Endothelial cell of umbilical vein (primary cell): ENCODE data around the gene TEX19.

Source experiments
- EZH2 ChIP-seq: IDR thresholded peaks from 2 replicates; pipeline ENCODE4 v1.6.1; 2012; ENCODE audit warnings: borderline replicate concordance, low read depth, mild to moderate bottlenecking, moderate library complexity, low read length, inconsistent platforms; ENCODE audit not compliant: severe bottlenecking
- TF ChIP-seq, protein P1 (sequence below), 2 donors: IDR thresholded peaks; 1 replicate in 1 of 2; 2 replicates in 1 of 2; pipeline ENCODE4 v1.5.1; 2011; ENCODE audit warnings: low read length in 2 of 2, mild to moderate bottlenecking in 2 of 2, moderate library complexity in 2 of 2, control low read depth in 1 of 2, inconsistent platforms in 1 of 2, low read depth in 1 of 2; ENCODE audit not compliant: insufficient read depth in 1 of 2; ENCODE audit errors: extremely low read depth in 1 of 2

DNA sequence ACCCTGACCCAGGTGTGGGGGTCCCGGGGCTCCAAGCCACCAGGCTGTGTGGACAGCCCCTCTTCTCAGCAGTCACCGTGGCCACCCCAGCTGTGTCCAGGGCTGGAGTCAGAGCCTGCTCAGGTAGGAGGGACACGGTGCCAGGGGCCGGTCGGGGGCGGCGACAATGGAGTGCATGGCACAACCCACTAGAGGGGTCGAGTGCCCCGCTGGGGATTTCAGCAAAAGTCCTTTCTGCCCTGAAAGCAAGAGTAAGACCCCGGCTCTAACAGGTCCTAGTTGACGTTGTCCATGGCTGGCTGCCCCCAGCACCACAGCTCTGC, 23.8 kb downstream of the TEX19 start:
- TF ChIP-seq, protein P1, sequence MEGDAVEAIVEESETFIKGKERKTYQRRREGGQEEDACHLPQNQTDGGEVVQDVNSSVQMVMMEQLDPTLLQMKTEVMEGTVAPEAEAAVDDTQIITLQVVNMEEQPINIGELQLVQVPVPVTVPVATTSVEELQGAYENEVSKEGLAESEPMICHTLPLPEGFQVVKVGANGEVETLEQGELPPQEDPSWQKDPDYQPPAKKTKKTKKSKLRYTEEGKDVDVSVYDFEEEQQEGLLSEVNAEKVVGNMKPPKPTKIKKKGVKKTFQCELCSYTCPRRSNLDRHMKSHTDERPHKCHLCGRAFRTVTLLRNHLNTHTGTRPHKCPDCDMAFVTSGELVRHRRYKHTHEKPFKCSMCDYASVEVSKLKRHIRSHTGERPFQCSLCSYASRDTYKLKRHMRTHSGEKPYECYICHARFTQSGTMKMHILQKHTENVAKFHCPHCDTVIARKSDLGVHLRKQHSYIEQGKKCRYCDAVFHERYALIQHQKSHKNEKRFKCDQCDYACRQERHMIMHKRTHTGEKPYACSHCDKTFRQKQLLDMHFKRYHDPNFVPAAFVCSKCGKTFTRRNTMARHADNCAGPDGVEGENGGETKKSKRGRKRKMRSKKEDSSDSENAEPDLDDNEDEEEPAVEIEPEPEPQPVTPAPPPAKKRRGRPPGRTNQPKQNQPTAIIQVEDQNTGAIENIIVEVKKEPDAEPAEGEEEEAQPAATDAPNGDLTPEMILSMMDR (IDR thresholded peaks at IDR 0.05; ENCODE audit: extremely low read depth in 1 of 2, insufficient read depth in 1 of 2, low read depth in 1 of 2, low read length in 2 of 2): no peak
- TF ChIP-seq EZH2: no peak
